ENCODE measurements around the gene EGLN2. TPM values are rescaled to one million over a fixed set of nuclear protein-coding genes. Genes with fewer than 3 reads are reported as not detected.

The EGLN2 gene
- total and polyA plus RNA-seq, 2 donors (not counting 3 experiments of a cell fraction or from before 2014, with no cell fraction given) = 118 to 152 TPM

DNA sequence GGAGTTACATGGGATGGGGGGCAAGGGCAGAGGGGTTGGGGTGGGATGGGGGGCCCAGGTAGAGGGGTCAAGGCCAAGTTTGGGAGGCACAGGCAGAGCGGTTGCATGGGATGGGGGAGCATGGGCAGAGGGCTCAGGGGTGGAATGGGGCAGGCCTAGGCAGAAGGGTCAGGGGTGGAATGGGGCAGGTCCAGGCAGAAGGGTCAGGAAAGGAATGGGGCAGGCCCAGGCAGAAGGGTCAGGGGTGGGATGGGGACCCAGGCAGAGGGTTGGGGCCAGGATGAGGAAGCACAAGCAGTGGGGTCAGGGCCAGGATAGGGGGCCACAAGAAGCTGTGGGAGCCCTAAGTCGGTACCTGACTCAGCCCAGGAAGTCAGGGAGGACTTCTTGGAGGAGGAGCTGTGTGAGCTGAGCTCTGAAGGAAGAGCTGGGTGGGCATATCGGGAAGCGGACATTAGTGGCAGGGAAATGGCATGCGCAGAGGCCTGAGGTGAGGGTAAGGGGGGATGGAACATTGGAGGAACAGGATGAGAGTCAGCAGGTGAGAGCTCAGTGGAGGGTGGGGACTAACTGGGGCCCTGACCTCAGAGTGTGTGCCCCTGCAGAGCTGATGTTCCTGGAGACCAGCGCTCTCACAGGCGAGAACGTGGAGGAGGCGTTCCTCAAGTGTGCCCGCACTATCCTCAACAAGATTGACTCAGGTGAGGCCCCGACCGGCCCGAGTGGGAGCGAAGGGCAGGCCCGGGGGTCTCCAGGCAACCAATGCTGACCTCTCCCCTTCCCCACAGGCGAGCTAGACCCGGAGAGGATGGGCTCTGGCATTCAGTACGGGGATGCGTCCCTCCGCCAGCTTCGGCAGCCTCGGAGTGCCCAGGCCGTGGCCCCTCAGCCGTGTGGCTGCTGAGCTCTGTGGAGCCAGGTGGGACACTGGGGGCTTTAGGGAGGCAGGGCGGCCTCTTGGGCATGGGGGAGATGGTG lies 12.6 kb upstream of the EGLN2 start:
- ChIA-PET CTCF (interaction anchor here (1.0 to 1.7 kb wide), 4 partner anchors 12 to 36 kb away, joined by 3 to 6 read pairs (median 4); partner anchors contain the start of genes ACTMAP and EGLN2), POLR2A (no interaction called here)
- Histone ChIP-seq H3K27me3 (ENCODE audit: control insufficient read depth in 2 of 2, insufficient read depth in 2 of 2, low read length in 2 of 2) (no peaks in the 10 kb centered on the region), H3K9me1 (replicated peaks; ENCODE audit: control insufficient read depth, extremely low read depth, insufficient read depth, low read length) (no peaks in the 10 kb centered on the region), H3K36me3 (ENCODE audit: control insufficient read depth in 2 of 2, extremely low read depth in 1 of 2, insufficient read depth in 2 of 2, low read length in 2 of 2) (peaks cover 0 to 7% of the 10 kb centered on the region in 2 experiments), H2AFZ (ENCODE audit: low read depth, low read length) (no peak overlapping the region), H3K9me3 (replicated peaks; ENCODE audit: control insufficient read depth, insufficient read depth, low read length) (no peaks in the 10 kb centered on the region), H3K4me1 (ENCODE audit: control insufficient read depth, extremely low read depth, insufficient read depth, low read length) (no peaks in the 10 kb centered on the region), H4K20me1 (replicated peaks; ENCODE audit: control insufficient read depth, extremely low read depth, insufficient read depth, low read length) (no peaks in the 10 kb centered on the region), H3K9ac (replicated peaks; ENCODE audit: extremely low read depth, insufficient read depth, low read length) (no peak overlapping the region), H3K79me2 (ENCODE audit: control insufficient read depth, insufficient read depth, low read length) (no peaks in the 10 kb centered on the region), H3K4me3 (replicated peaks in 1 of 3; ENCODE audit: insufficient read depth in 1 of 3, low read depth in 1 of 3, low read length in 3 of 3) (no peak overlapping the region), H3K4me2 (ENCODE audit: insufficient read depth, low read length) (no peak overlapping the region), H3K27ac (ENCODE audit: insufficient read depth, low read depth, low read length) (no peak overlapping the region)
- no peak for FAIRE-seq
- TF ChIP-seq FOS (IDR thresholded peaks at IDR 0.05; ENCODE audit: borderline replicate concordance, insufficient read depth, low read length) (no peak), POLR2A (IDR thresholded peaks at IDR 0.05; ENCODE audit: low read depth, low read length) (no peak), GATA2 (IDR thresholded peaks at IDR 0.05; ENCODE audit: insufficient read depth, insufficient read length, low read depth, low read length) (no peak), POLR2AphosphoS5 (IDR thresholded peaks at IDR 0.05; ENCODE audit: insufficient read depth, low read depth, low read length) (no peak)
- TF ChIP-seq, protein P1, sequence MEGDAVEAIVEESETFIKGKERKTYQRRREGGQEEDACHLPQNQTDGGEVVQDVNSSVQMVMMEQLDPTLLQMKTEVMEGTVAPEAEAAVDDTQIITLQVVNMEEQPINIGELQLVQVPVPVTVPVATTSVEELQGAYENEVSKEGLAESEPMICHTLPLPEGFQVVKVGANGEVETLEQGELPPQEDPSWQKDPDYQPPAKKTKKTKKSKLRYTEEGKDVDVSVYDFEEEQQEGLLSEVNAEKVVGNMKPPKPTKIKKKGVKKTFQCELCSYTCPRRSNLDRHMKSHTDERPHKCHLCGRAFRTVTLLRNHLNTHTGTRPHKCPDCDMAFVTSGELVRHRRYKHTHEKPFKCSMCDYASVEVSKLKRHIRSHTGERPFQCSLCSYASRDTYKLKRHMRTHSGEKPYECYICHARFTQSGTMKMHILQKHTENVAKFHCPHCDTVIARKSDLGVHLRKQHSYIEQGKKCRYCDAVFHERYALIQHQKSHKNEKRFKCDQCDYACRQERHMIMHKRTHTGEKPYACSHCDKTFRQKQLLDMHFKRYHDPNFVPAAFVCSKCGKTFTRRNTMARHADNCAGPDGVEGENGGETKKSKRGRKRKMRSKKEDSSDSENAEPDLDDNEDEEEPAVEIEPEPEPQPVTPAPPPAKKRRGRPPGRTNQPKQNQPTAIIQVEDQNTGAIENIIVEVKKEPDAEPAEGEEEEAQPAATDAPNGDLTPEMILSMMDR (IDR thresholded peaks at IDR 0.05; ENCODE audit: extremely low read depth in 1 of 2, insufficient read depth in 1 of 2, low read depth in 1 of 2, low read length in 2 of 2) = no peak
- TF ChIP-seq, protein P2, sequence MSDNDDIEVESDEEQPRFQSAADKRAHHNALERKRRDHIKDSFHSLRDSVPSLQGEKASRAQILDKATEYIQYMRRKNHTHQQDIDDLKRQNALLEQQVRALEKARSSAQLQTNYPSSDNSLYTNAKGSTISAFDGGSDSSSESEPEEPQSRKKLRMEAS (IDR thresholded peaks at IDR 0.05; ENCODE audit: insufficient read depth, insufficient read length) = no peak
- no peak for DNase-seq (ENCODE audit: low read depth, low spot score)
- intact Hi-C loops (cut with micrococcal nuclease) = no loop called here
- dilution Hi-C loops (cut with MboI; ENCODE audit: extremely low pct_ligation_motif_present, low sequenced_read_pairs) = no loop called here
- BruUV-seq (replicated peaks) = no TSS peak

All from endothelial cell of umbilical vein (primary cell).